ENCODE measurements around the gene RTKN2. TPM values are rescaled to one million over a fixed set of nuclear protein-coding genes. Genes with fewer than 3 reads are reported as not detected.

Gene RTKN2
- total RNA-seq, 1 experiment from 2014 or later: 14.4 TPM

- H4K91ac ChIP-seq (ENCODE audit: insufficient read length, low read depth, low read length): no peak overlapping the region
- H4K5ac ChIP-seq (ENCODE audit: insufficient read length, low read depth, low read length): no peak overlapping the region
- no peak overlapping the region for H2BK12ac ChIP-seq (ENCODE audit: insufficient read length, low read depth, low read length)
- no peaks in the 10 kb centered on the region for H3K9me3 ChIP-seq (ENCODE audit: control insufficient read depth, low read depth, low read length)
- H4K8ac ChIP-seq (replicated peaks; ENCODE audit: insufficient read length, low read depth, low read length): no peak overlapping the region
- no peaks in the 10 kb centered on the region for H4K20me1 ChIP-seq (ENCODE audit: control insufficient read depth, insufficient read depth, insufficient read length)
- H2AK5ac ChIP-seq (ENCODE audit: insufficient read length, low read length): no peak overlapping the region
- H3K9me3 Mint-ChIP-seq: no peaks in the 10 kb centered on the region
- no peaks in the 10 kb centered on the region for H3K27me3 ChIP-seq (ENCODE audit: insufficient read depth, low read length)
- no peak overlapping the region for H2BK20ac ChIP-seq (ENCODE audit: low read depth, low read length, poor library complexity, severe bottlenecking)
- H3K4me3 Mint-ChIP-seq: no peak overlapping the region
- DNase-seq: no peak
- no peaks in the 10 kb centered on the region for H3K79me2 ChIP-seq (ENCODE audit: insufficient read depth, low read length)
- H3K9ac ChIP-seq (ENCODE audit: extremely low read depth, insufficient read length, low read length): no peak overlapping the region
- H2BK120ac ChIP-seq (ENCODE audit: low read depth, low read length, poor library complexity, severe bottlenecking): no peak overlapping the region
- H3K4me1 ChIP-seq (ENCODE audit: insufficient read depth, low read length): no peaks in the 10 kb centered on the region
- no CpG with 5 or more reads among the region's 5 CpGs for WGBS (ENCODE audit: extremely low coverage, insufficient read length, low lambda C conversion rate)
- H3K23me2 ChIP-seq (ENCODE audit: insufficient read length, low read depth, low read length, poor library complexity, severe bottlenecking): no peaks in the 10 kb centered on the region
- H3K36me3 Mint-ChIP-seq (ENCODE audit: insufficient read depth in 1 of 3, low read depth in 3 of 3): peaks cover 0 to 5% (median 0%) of the 10 kb centered on the region in 3 experiments; a peak in 1 of 7 replicates
- peaks cover 6% of the 10 kb centered on the region in 2 experiments; a peak in 3 of 4 replicates for H3K4me1 Mint-ChIP-seq
- H3K27ac ChIP-seq (ENCODE audit: insufficient read length, low read depth, low read length): no peak overlapping the region
- H3K27me3 Mint-ChIP-seq (ENCODE audit: low read depth): no peaks in the 10 kb centered on the region
- H3K56ac ChIP-seq (ENCODE audit: insufficient read length, low read depth, low read length): no peak overlapping the region
- H3K79me1 ChIP-seq (ENCODE audit: insufficient read depth, low read depth, low read length, poor library complexity, severe bottlenecking): no peaks in the 10 kb centered on the region
- TF ChIP-seq, protein P1, sequence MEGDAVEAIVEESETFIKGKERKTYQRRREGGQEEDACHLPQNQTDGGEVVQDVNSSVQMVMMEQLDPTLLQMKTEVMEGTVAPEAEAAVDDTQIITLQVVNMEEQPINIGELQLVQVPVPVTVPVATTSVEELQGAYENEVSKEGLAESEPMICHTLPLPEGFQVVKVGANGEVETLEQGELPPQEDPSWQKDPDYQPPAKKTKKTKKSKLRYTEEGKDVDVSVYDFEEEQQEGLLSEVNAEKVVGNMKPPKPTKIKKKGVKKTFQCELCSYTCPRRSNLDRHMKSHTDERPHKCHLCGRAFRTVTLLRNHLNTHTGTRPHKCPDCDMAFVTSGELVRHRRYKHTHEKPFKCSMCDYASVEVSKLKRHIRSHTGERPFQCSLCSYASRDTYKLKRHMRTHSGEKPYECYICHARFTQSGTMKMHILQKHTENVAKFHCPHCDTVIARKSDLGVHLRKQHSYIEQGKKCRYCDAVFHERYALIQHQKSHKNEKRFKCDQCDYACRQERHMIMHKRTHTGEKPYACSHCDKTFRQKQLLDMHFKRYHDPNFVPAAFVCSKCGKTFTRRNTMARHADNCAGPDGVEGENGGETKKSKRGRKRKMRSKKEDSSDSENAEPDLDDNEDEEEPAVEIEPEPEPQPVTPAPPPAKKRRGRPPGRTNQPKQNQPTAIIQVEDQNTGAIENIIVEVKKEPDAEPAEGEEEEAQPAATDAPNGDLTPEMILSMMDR (conservative IDR thresholded peaks at IDR 0.05): no peak
- no peak overlapping the region for H2BK5ac ChIP-seq (ENCODE audit: insufficient read length, low read length)
- H2BK15ac ChIP-seq (ENCODE audit: low read depth, low read length): no peak overlapping the region
- no peak overlapping the region for H3K23ac ChIP-seq (ENCODE audit: insufficient read length, low read depth, low read length)
- no peak overlapping the region for H3K4ac ChIP-seq (ENCODE audit: low read depth, low read length)
- no peak overlapping the region for H3K4me2 ChIP-seq (ENCODE audit: insufficient read depth, insufficient read length, low read length)
- no peak overlapping the region; a peak in 1 of 7 replicates for H3K27ac Mint-ChIP-seq
- no peak overlapping the region for H3K14ac ChIP-seq (ENCODE audit: insufficient read depth, low read length)
- H2AFZ ChIP-seq (ENCODE audit: low read length): no peak overlapping the region
- H3T11ph ChIP-seq (ENCODE audit: low read length): no peak overlapping the region
- no peak overlapping the region for H3K18ac ChIP-seq (ENCODE audit: insufficient read length, low read depth, low read length)
These were observed 35.1 kb downstream of the RTKN2 start for GRCh38 chr10:62233356-62234076.

All from H9 (cell line).